HEK293 (cell line): Measurements from ENCODE around the gene CEP83.

ENCODE experiments used
- CTCF ChIA-PET: fragments of 350-600 bp; formaldehyde crosslinking; extraction: SDS; loops from one replicate; lab custom pipeline; 2021; ENCODE audit warnings: antibody characterized with exemption; lab: Yijun Ruan, JAX
- POLR2A ChIA-PET: fragments of 300-600 bp; formaldehyde crosslinking; extraction: SDS; loops from one replicate; lab custom pipeline; 2020; ENCODE audit warnings: antibody characterized with exemption, inconsistent platforms; lab: Yijun Ruan, JAX
- H3K27ac ChIP-seq: fragments of 200-500 bp; sonication (Bioruptor generic); 2 replicates; pipeline ENCODE4 v1.5.1; 2014; ENCODE audit warnings: low read depth, low read length, control low read depth, inconsistent platforms; ENCODE audit errors: extremely low read depth
- H3K36me3 ChIP-seq, 2 experiments: fragments of 200-500 bp in 1 of 2; sonication (Bioruptor generic) in 1 of 2; 1 replicate in 1 of 2; 2 replicates in 1 of 2; pipeline ENCODE4 v1.5.1; 2014 to 2017; ENCODE audit warnings: inconsistent platforms in 2 of 2, low read length in 2 of 2; ENCODE audit not compliant: control insufficient read depth in 2 of 2, insufficient read depth in 1 of 2
- H3K4me1 ChIP-seq: fragments of 200-500 bp; sonication (Bioruptor generic); 2 replicates; pipeline ENCODE4 v1.5.1; 2014; ENCODE audit warnings: mild to moderate bottlenecking, low read length, inconsistent platforms; ENCODE audit not compliant: control insufficient read depth, insufficient read depth
- H3K4me3 ChIP-seq: 2 replicates; pipeline ENCODE4 v1.5.1; 2011; ENCODE audit warnings: low read depth, mild to moderate bottlenecking, control low read depth, low read length, moderate library complexity
- H3K9me3 ChIP-seq: fragments of 200-500 bp; sonication (Bioruptor generic); 2 replicates; pipeline ENCODE4 v1.5.1; 2014; ENCODE audit warnings: low read depth, low read length, inconsistent platforms; ENCODE audit not compliant: control insufficient read depth, insufficient read depth
- ATF2 ChIP-seq: fragments of 450-650 bp; formaldehyde crosslinking; IDR thresholded peaks from 2 replicates; pipeline ENCODE4 v1.5.1; 2016; ENCODE audit warnings: missing biosample characterization, missing genetic modification characterization, low read depth
- FEZF1 ChIP-seq: fragments of 450-650 bp; formaldehyde crosslinking; IDR thresholded peaks from 2 replicates; pipeline ENCODE4 v1.5.1; 2016; ENCODE audit warnings: missing biosample characterization, missing genetic modification characterization
- GFI1B ChIP-seq: fragments of 450-650 bp; formaldehyde crosslinking; IDR thresholded peaks from 2 replicates; pipeline ENCODE4 v1.5.1; 2016; ENCODE audit warnings: missing biosample characterization, missing genetic modification characterization
- GLI2 ChIP-seq: fragments of 450-650 bp; formaldehyde crosslinking; IDR thresholded peaks from 2 replicates; pipeline ENCODE4; 2017; ENCODE audit warnings: missing biosample characterization, missing genetic modification characterization, low read depth, borderline replicate concordance
- PRDM10 ChIP-seq: fragments of 450-650 bp; formaldehyde crosslinking; IDR thresholded peaks from 2 replicates; pipeline ENCODE4 v1.5.1; 2016; ENCODE audit warnings: missing biosample characterization, missing genetic modification characterization
- PRDM2 ChIP-seq: fragments of 450-650 bp; formaldehyde crosslinking; IDR thresholded peaks from 2 replicates; pipeline ENCODE4 v1.5.1; 2016; ENCODE audit warnings: missing biosample characterization, missing genetic modification characterization, borderline replicate concordance
- TRIM28 ChIP-seq: IDR thresholded peaks from 2 replicates; pipeline ENCODE4 v1.6.1; 2011; ENCODE audit warnings: low read length, control low read depth, borderline replicate concordance
- WT1 ChIP-seq: fragments of 450-650 bp; formaldehyde crosslinking; IDR thresholded peaks from 2 replicates; pipeline ENCODE4 v1.5.1; 2016; ENCODE audit warnings: missing biosample characterization, missing genetic modification characterization
- YY1 ChIP-seq: fragments of 450-650 bp; formaldehyde crosslinking; IDR thresholded peaks from 2 replicates; pipeline ENCODE4 v1.5.1; 2018; ENCODE audit warnings: missing biosample characterization, missing genetic modification characterization
- ZBTB20 ChIP-seq: fragments of 450-650 bp; formaldehyde crosslinking; IDR thresholded peaks from 2 replicates; pipeline ENCODE4 v1.5.1; 2016; ENCODE audit warnings: missing biosample characterization, missing genetic modification characterization
- ZFHX2 ChIP-seq: fragments of 450-650 bp; formaldehyde crosslinking; conservative IDR thresholded peaks from 2 replicates; pipeline ENCODE4 v1.5.1; 2016; ENCODE audit warnings: missing biosample characterization, missing genetic modification characterization
- ZNF239 ChIP-seq: fragments of 450-650 bp; formaldehyde crosslinking; IDR thresholded peaks from 2 replicates; pipeline ENCODE4 v1.5.1; 2016; ENCODE audit warnings: missing biosample characterization, missing genetic modification characterization
- ZNF24 ChIP-seq: fragments of 450-650 bp; formaldehyde crosslinking; IDR thresholded peaks from 2 replicates; pipeline ENCODE4 v1.5.1; 2016; ENCODE audit warnings: missing biosample characterization, missing genetic modification characterization
- ZNF501 ChIP-seq: fragments of 450-650 bp; formaldehyde crosslinking; IDR thresholded peaks from 2 replicates; pipeline ENCODE4 v1.5.1; 2016; ENCODE audit warnings: missing biosample characterization, missing genetic modification characterization
- ZNF510 ChIP-seq: fragments of 450-650 bp; formaldehyde crosslinking; IDR thresholded peaks from 2 replicates; pipeline ENCODE4 v1.5.1; 2018; ENCODE audit warnings: mild to moderate bottlenecking, missing genetic modification characterization, missing biosample characterization; ENCODE audit not compliant: insufficient replicate concordance
- ZNF521 ChIP-seq: fragments of 450-650 bp; formaldehyde crosslinking; IDR thresholded peaks from 2 replicates; pipeline ENCODE4 v1.5.1; 2017; ENCODE audit warnings: missing biosample characterization, mild to moderate bottlenecking, missing genetic modification characterization
- ZNF585B ChIP-seq: fragments of 450-650 bp; formaldehyde crosslinking; IDR thresholded peaks from 2 replicates; pipeline ENCODE4 v1.5.1; 2016; ENCODE audit warnings: missing biosample characterization, missing genetic modification characterization
- ZNF600 ChIP-seq: fragments of 450-650 bp; formaldehyde crosslinking; IDR thresholded peaks from 2 replicates; pipeline ENCODE4 v1.5.1; 2016; ENCODE audit warnings: missing biosample characterization, missing genetic modification characterization
- ZNF677 ChIP-seq: fragments of 450-650 bp; IDR thresholded peaks from 2 replicates; pipeline ENCODE4 v1.5.0; 2018; ENCODE audit warnings: missing biosample characterization, mild to moderate bottlenecking, missing genetic modification characterization, moderate library complexity
- ZSCAN4 ChIP-seq: fragments of 450-650 bp; formaldehyde crosslinking; IDR thresholded peaks from 2 replicates; pipeline ENCODE4 v1.5.1; 2017; ENCODE audit warnings: missing biosample characterization, missing genetic modification characterization
- ZXDB ChIP-seq: fragments of 450-650 bp; formaldehyde crosslinking; IDR thresholded peaks from 2 replicates; pipeline ENCODE4 v1.5.1; 2016; ENCODE audit warnings: missing biosample characterization, missing genetic modification characterization
- TF ChIP-seq, protein P1 (sequence below): fragments of 450-650 bp; formaldehyde crosslinking; IDR thresholded peaks from 2 replicates; pipeline ENCODE4 v1.5.1; 2016; ENCODE audit warnings: missing biosample characterization, missing genetic modification characterization

CEP83 gene

DNA sequence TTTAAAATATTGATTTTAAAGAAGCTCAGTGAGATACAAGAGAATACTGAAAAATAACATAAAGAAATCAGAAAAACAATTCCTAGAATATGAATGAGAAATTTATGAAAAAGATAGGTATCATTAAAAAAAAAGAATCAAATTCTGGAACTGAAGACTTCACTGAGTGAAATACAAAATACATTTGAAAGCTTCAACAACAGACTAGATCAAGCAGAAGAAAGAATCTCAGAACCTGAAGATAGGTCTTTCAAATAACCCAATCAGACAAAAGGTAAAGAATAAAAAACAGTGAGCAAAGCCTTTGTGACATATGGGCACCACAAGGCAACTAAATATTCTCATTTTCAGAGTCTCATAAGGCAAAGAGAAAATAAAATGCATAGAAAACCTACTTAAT, 29.4 kb downstream of the CEP83 start (continued):
- TF ChIP-seq ZBTB20 (tag by site-specific recombination) (no peak), ZFHX2 (tag by site-specific recombination) (no peak), ZNF521 (tag by site-specific recombination) (no peak), ZNF24 (tag by site-specific recombination) (no peak), ZNF501 (tag by site-specific recombination) (no peak)
- TF ChIP-seq, all 188 proteins: peak for 2

DNA sequence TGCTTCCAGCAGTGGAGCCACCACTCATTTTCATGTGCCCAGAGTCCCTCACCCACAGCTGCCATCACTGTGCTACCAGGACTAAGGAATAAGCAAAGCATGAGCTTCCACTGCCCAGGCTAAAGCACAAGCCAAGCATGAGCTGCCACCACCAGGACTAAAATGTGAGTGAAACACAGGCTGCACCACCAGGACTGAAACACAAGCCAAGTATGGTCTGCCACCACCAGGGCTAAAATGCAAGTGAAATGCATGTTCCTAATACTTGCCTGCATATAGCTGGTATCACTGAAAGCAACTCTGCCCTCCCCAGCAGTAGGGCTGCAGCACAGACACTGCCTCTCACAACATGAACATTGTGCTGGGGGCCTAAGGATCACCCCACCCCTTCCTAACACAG, 30.0 kb downstream of the CEP83 start:
- POLR2A ChIA-PET = no interaction called here
- Histone ChIP-seq H3K36me3 (no peaks in the 10 kb centered on the region), H3K4me1 (peaks cover 10% of the 10 kb centered on the region; the same call in 1 of the 2 replicates), H3K9me3 (no peaks in the 10 kb centered on the region), H3K4me3 (no peak overlapping the region), H3K27ac (no peak overlapping the region)
- TF ChIP-seq ZNF239 (tag by site-specific recombination) = no peak
- no peak for TF ChIP-seq ATF2
- TF ChIP-seq PRDM2 (tag by site-specific recombination) = no peak
- TF ChIP-seq FEZF1 = no peak
- no peak for TF ChIP-seq ZNF677 (tag by site-specific recombination)
- no peak for TF ChIP-seq ZXDB (tag by site-specific recombination)
- no peak for TF ChIP-seq TRIM28
- TF ChIP-seq ZNF585B (tag by site-specific recombination) = no peak
- no peak for TF ChIP-seq GFI1B (tag by site-specific recombination)
- no peak for TF ChIP-seq GLI2
- TF ChIP-seq ZSCAN4 (tag by site-specific recombination) = no peak
- CTCF ChIA-PET = no interaction called here

- Histone ChIP-seq H3K36me3 (no peaks in the 10 kb centered on the region), H3K4me1 (peaks cover 10% of the 10 kb centered on the region; the same call in 1 of the 2 replicates), H3K4me3 (no peak overlapping the region), H3K9me3 (no peaks in the 10 kb centered on the region), H3K27ac (no peak overlapping the region)
- ChIA-PET POLR2A (no interaction called here), CTCF (no interaction called here)
- TF ChIP-seq ZNF600 (tag by site-specific recombination) (no peak), YY1 (tag by site-specific recombination) (no peak), PRDM10 (tag by site-specific recombination) (no peak), WT1 (no peak), ZNF510 (tag by site-specific recombination) (no peak)
- TF ChIP-seq, protein P1, sequence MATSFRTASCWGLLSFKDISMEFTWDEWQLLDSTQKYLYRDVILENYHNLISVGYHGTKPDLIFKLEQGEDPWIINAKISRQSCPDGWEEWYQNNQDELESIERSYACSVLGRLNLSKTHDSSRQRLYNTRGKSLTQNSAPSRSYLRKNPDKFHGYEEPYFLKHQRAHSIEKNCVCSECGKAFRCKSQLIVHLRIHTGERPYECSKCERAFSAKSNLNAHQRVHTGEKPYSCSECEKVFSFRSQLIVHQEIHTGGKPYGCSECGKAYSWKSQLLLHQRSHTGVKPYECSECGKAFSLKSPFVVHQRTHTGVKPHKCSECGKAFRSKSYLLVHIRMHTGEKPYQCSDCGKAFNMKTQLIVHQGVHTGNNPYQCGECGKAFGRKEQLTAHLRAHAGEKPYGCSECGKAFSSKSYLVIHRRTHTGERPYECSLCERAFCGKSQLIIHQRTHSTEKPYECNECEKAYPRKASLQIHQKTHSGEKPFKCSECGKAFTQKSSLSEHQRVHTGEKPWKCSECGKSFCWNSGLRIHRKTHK (tag by site-specific recombination) = no peak
These were observed 30.5 kb downstream of the CEP83 start for GRCh38 chr12:94429191-94429590.
